Stimulated activated memory B cell treated with anti-CD40 and anti-IgM and Interleukin-4, amounts not matched to agents 10 μg/mL and 1 μg/mL and 100 μg/mL, for 72 hours (primary cell): ENCODE results near the gene SH3BP1.
A peak's percentile ranks its signal among the peaks of the same experiment; 100 is the strongest.
"Not testable (repeated sequence)": the region's sequence is repeated elsewhere in the genome, so short reads cannot be mapped to it uniquely, and the experiment has no call there.

Source experiments
- ATAC-seq: fragments of 150-1000 bp; cut with Tn5 transposase; 2 replicates; pipeline ENCODE4 v1.10.0; 2021
- H3K27ac Mint-ChIP-seq: one replicate; pipeline ENCODE4 v1.8.0; 2022; ENCODE audit warnings: mild to moderate bottlenecking, mixed read lengths
- H3K27me3 Mint-ChIP-seq: one replicate; pipeline ENCODE4 v1.8.0; 2022; ENCODE audit warnings: mixed read lengths
- H3K36me3 Mint-ChIP-seq: one replicate; pipeline ENCODE4 v1.8.0; 2022; ENCODE audit warnings: mixed read lengths
- H3K4me1 Mint-ChIP-seq: one replicate; pipeline ENCODE4 v1.8.0; 2022; ENCODE audit warnings: mixed read lengths
- H3K4me3 Mint-ChIP-seq: one replicate; pipeline ENCODE4 v1.8.0; 2022; ENCODE audit warnings: mild to moderate bottlenecking, moderate library complexity, mixed read lengths
- H3K9me3 Mint-ChIP-seq: one replicate; pipeline ENCODE4 v1.8.0; 2022; ENCODE audit warnings: mixed read lengths

Gene SH3BP1

DNA sequence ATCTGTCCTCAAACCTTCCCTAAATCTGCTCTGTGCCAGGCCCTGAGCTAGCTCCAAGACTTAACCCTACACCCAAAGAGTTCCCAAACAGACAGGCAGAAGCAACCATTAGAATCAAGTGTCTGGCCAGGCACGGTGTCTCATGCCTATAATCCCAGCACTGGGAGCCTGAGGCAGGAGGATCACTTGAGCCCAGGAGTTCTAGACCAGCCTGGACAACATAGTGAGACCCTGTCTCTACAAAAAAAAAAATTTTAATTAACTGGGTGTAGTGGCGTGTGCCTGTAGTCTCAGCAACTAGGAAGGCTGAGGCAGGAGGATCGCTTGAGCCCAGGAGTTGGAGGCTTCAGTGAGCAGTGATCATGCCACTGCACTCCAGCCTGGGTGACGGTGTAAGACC lies 17.1 kb downstream of the SH3BP1 start:
- H3K4me1 Mint-ChIP-seq = peaks cover 34% of the 10 kb centered on the region
- not testable (repeated sequence) for H3K4me3 Mint-ChIP-seq, ATAC-seq, H3K9me3 Mint-ChIP-seq, H3K27me3 Mint-ChIP-seq
- peak overlapping the region; percentile 52 for H3K27ac Mint-ChIP-seq
- H3K36me3 Mint-ChIP-seq = peaks cover 35% of the 10 kb centered on the region

DNA sequence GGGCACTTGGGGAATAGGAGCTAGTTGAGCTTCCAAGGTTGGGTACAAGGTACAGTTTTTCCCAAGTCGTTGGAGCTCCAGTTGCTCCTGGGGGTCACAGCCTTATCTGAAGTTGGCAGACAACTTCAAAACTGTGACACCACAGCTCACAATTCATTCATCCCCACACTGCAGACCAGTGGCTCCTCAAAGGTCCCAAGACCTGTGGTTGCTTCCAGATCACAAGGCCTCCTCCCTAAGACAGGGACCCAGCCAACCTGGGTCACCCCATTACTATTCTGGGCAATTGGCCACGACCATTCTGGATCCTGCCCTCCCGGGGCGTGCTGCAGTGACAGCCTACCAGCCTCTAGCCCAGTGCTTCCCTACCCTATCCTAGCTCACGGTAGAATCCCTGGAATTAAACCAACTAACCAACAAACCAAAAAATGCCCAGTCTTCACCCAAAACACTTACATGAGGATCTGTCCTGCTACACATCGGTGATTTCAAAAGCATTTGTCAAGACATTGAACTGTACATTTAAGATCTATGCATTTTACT lies 18.2 kb downstream of the SH3BP1 start:
- no peak for ATAC-seq
- H3K4me3 Mint-ChIP-seq = peak overlapping the region; percentile 85
- peaks cover 45% of the 10 kb centered on the region for H3K4me1 Mint-ChIP-seq
- H3K27me3 Mint-ChIP-seq = no peaks in the 10 kb centered on the region
- no peaks in the 10 kb centered on the region for H3K9me3 Mint-ChIP-seq
- peaks cover 31% of the 10 kb centered on the region for H3K36me3 Mint-ChIP-seq
- peak overlapping the region; percentile 92 for H3K27ac Mint-ChIP-seq

DNA sequence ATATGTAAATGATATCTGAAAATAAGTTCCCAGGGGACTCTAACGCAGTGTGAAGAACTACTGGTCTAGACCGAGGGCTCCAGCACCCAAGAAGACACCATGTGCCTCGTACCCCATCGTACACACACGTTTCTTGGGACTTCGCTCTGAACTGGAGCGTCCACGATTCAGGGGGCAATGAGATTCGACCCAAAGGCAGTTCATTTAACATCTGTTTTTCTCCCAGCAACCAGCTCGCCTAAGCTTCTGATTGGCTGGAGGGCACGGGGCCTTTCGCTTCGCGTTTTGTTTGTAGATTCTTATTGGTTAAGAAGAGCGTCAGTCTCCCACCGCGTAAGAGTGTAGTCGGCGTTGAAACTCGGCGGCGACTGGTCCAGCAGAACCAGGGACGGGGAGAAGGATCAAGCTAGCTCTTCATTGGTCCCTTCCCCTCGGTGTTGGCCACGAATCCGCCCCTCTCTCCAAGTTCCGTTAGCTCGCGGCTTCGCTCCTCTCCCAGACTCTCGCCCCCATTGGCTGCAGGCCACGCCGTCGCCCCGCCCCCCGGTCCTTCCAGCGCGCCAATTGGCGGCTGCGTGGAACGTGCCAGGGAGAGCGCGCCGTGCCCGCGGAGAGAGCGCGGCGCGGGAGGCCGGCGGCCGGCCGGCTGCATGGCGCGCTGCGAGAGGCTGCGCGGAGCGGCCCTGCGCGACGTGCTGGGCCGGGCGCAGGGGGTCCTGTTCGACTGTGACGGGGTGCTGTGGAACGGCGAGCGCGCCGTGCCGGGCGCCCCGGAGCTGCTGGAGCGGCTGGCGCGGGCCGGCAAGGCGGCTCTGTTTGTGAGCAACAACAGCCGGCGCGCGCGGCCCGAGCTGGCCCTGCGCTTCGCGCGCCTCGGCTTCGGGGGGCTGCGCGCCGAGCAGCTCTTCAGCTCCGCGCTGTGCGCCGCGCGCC lies 18.9 kb downstream of the SH3BP1 start, which contains the start of gene PDXP:
PDXP (plus strand) TSS at position 591 of the 933 bp plus-strand sequence; CDS start at position 651, 60 bp downstream.
- peaks cover 24% of the 10 kb centered on the region for H3K36me3 Mint-ChIP-seq
- no peaks in the 10 kb centered on the region for H3K9me3 Mint-ChIP-seq
- H3K27me3 Mint-ChIP-seq = no peaks in the 10 kb centered on the region
- peak within 1 kb of the TSS; percentile 92 for H3K27ac Mint-ChIP-seq
- peaks cover 47% of the 10 kb centered on the region for H3K4me1 Mint-ChIP-seq
- ATAC-seq = peak; percentile 97
- H3K4me3 Mint-ChIP-seq = peak within 1 kb of the TSS; percentile 85

- H3K36me3 Mint-ChIP-seq = peaks cover 15% of the 10 kb centered on the region
- H3K9me3 Mint-ChIP-seq = no peaks in the 10 kb centered on the region
- no peaks in the 10 kb centered on the region for H3K27me3 Mint-ChIP-seq
- H3K4me3 Mint-ChIP-seq = peak overlapping the region; percentile 77
- peak; percentile 3 for ATAC-seq
- H3K4me1 Mint-ChIP-seq = peaks cover 50% of the 10 kb centered on the region
- peak overlapping the region; percentile 92 for H3K27ac Mint-ChIP-seq
Observed at GRCh38 chr22:37659066-37659896, 19.8 kb downstream of the SH3BP1 start.

DNA sequence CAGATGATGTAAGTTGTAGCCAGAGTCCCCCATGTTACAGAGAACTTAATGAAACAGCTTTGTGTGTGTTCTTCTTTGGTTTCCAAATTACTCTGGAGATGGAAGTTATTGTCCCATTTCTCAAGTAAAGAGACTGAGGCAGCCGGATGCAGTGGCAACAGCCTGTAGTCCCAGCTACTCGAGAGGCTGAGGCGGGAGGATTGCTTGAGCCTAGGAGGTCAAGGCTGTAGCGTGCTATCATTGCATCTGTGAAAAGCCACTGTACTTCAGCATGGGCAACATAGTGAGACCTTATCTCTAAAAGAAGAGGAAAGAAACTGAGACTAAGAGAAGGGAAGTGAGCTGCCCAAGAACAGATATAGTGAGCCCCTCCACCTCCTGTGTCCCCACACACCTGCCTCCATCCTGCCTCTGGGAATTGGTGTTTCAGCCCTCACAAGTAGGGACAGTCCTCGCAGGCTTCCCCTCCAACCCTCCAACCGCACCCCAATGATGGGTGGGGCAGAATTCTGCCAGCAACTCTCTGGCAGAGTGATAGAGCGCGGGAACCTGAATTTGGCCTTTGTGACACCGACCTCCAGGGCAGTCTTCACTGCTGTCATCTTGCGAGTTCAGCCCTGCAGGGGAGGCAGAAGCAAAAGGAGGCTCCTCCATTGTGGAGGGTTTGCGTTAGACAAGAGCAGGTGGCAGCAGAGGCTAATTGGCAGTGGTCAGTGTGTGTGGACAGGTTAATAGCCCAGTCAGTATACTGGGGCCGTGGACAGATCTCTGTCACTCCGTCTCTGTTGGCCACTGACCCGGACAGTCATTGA lies 20.6 kb downstream of the SH3BP1 start:
- Mint-ChIP-seq H3K4me1 (peaks cover 50% of the 10 kb centered on the region), H3K27ac (peak overlapping the region; percentile 92), H3K9me3 (no peaks in the 10 kb centered on the region), H3K4me3 (peak overlapping the region; percentile 77), H3K27me3 (no peaks in the 10 kb centered on the region), H3K36me3 (peaks cover 12% of the 10 kb centered on the region)
- no peak for ATAC-seq

- peak overlapping the region; percentile 92 for H3K27ac Mint-ChIP-seq
- peaks cover 50% of the 10 kb centered on the region for H3K4me1 Mint-ChIP-seq
- peaks cover 14% of the 10 kb centered on the region for H3K36me3 Mint-ChIP-seq
- peak overlapping the region; percentile 77 for H3K4me3 Mint-ChIP-seq
- no peak for ATAC-seq
- no peaks in the 10 kb centered on the region for H3K27me3 Mint-ChIP-seq
- no peaks in the 10 kb centered on the region for H3K9me3 Mint-ChIP-seq
Observed at GRCh38 chr22:37660709-37661045, 21.2 kb downstream of the SH3BP1 start.

DNA sequence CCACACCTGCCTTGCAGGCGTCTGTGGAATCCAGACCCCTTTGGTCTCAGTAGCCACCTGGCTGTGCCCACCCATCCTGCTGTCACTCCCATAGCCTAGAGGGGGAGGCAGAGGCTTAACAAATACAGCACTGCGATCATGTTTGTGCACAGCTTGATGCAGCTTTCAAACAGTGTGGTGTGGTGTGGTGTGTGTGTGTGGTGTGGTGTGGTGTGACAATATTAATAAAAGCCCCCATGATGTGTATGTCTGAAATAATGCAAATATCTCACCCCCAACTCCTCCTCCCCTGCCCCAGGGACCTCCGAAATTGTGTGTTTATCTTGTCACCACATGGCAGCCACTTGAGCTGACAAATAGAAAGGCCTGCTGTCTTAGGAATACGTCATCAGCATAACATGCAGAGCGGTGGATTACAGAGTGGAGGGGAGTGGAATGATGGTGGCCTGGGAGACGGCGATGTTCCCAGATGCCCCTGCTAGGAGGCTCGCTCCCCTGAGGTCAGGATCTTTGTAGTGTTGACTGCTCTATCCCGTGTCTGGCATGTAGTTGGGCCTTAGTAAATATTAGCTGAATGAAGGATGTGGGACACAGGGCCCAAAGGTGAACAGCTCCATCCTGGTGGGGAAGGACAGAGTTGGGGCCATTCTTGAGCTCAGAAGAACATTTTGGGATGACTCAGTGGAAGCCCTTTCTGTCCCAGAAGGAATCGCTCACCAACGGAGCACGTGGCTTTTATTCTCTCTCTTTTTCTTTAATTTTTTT lies 21.9 kb downstream of the SH3BP1 start:
- peaks cover 21% of the 10 kb centered on the region for H3K36me3 Mint-ChIP-seq
- peaks cover 50% of the 10 kb centered on the region for H3K4me1 Mint-ChIP-seq
- ATAC-seq = no peak

GRCh38 chr22:37662039-37662438 lies 22.6 kb downstream of the SH3BP1 start:
- no peaks in the 10 kb centered on the region for H3K27me3 Mint-ChIP-seq
- H3K36me3 Mint-ChIP-seq = peaks cover 28% of the 10 kb centered on the region
- peaks cover 50% of the 10 kb centered on the region for H3K4me1 Mint-ChIP-seq
- peak overlapping the region; percentile 59 for H3K4me3 Mint-ChIP-seq
- H3K27ac Mint-ChIP-seq = peak overlapping the region; percentile 92
- no peaks in the 10 kb centered on the region for H3K9me3 Mint-ChIP-seq
- no peak for ATAC-seq

More for the DNA sequence above, 21.9 kb downstream of the SH3BP1 start:
- Mint-ChIP-seq H3K9me3 (no peaks in the 10 kb centered on the region), H3K4me3 (peak overlapping the region; percentile 77), H3K27me3 (no peaks in the 10 kb centered on the region), H3K27ac (peak overlapping the region; percentile 92)

DNA sequence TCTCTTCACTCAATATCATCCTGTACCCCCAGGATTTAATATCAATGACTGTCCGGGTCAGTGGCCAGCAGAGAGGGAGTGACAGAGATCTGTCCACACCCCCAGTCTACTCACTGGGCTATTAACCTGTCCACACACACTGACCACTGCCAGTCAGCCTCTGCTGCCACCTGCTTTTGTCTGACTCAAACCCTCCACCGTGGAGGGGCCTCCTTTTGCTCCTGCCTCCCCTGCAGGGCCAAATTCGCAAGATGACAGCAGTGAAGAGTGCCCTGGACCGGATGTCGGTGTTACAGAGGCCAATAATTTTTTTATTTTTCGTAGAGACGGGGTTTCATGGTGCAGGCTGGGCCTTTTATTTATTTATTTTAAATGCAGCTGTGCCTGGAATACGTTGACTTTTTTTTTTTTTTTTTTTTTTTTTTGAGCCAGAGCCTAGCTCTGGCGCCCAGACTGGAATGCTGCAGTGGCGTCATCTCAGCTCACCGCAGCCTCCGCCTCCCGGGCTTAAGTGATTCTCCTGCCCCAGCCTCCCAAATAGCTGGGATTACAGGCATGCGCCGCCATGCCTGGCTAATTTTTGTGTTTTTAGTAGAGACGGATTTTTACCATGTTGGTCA lies 24.2 kb downstream of the SH3BP1 start:
- Mint-ChIP-seq H3K27me3 (no peaks in the 10 kb centered on the region), H3K9me3 (no peaks in the 10 kb centered on the region), H3K27ac (peak overlapping the region; percentile 92), H3K4me3 (peak overlapping the region; percentile 15), H3K4me1 (peaks cover 42% of the 10 kb centered on the region), H3K36me3 (peaks cover 28% of the 10 kb centered on the region)
- no peak for ATAC-seq

- Mint-ChIP-seq H3K27me3 (no peaks in the 10 kb centered on the region), H3K4me1 (peaks cover 37% of the 10 kb centered on the region), H3K27ac (no peak overlapping the region), H3K4me3 (no peak overlapping the region), H3K36me3 (peaks cover 28% of the 10 kb centered on the region), H3K9me3 (no peaks in the 10 kb centered on the region)
- ATAC-seq = no peak
Observed at GRCh38 chr22:37664249-37665101, 25.0 kb downstream of the SH3BP1 start.

GRCh38 chr22:37665487-37665886 lies 26.0 kb downstream of the SH3BP1 start:
- H3K4me3 Mint-ChIP-seq = no peak overlapping the region
- no peak for ATAC-seq
- peaks cover 28% of the 10 kb centered on the region for H3K36me3 Mint-ChIP-seq
- H3K27me3 Mint-ChIP-seq = no peaks in the 10 kb centered on the region
- H3K9me3 Mint-ChIP-seq = no peaks in the 10 kb centered on the region
- H3K27ac Mint-ChIP-seq = no peak overlapping the region
- peaks cover 27% of the 10 kb centered on the region for H3K4me1 Mint-ChIP-seq

GRCh38 chr22:37669586-37669985 lies 30.1 kb downstream of the SH3BP1 start:
- no peak overlapping the region for H3K27ac Mint-ChIP-seq
- ATAC-seq = no peak
- peaks cover 35% of the 10 kb centered on the region for H3K4me1 Mint-ChIP-seq
- H3K27me3 Mint-ChIP-seq = no peaks in the 10 kb centered on the region
- H3K9me3 Mint-ChIP-seq = no peaks in the 10 kb centered on the region
- peaks cover 16% of the 10 kb centered on the region for H3K36me3 Mint-ChIP-seq
- H3K4me3 Mint-ChIP-seq = no peak overlapping the region
